ENCODE data around the gene NDRG3.

Gene NDRG3

DNA sequence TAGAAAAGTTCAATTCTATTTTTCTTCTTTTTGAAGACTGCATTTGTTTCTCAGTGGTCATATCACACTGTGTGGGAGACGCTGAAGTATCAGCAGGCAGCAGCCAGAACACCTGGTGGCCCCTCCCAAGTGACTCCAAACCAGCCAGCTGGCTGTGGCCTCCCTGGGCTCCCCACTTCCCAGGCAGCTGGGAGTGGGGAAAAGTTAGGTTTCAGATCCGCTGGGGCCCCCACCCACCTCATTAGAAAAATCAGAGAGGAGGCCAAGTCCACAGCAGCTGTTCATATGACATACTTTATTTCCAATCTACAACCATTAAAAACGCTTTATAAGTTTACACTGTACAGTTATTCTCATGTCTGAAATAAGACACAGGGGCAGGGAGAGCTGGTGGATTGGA is 31.3 kb upstream of the NDRG3 start:
- ChIA-PET CTCF (interaction anchor here (0.7 to 1.4 kb wide), 6 partner anchors 43 to 327 kb away, joined by 3 to 6 read pairs (median 4); no protein-coding TSS in a partner anchor), POLR2A (no interaction called here)
- Histone ChIP-seq H3K9me3 (ENCODE audit: control extremely low read depth in 1 of 5, control insufficient read depth in 4 of 5, insufficient read depth in 2 of 5, low read depth in 1 of 5, low read length in 4 of 5) (no peaks in the 10 kb centered on the region), H3K4me3 (ENCODE audit: control insufficient read depth in 1 of 7, extremely low read depth in 1 of 7, insufficient read depth in 4 of 7, low read depth in 2 of 7, low read length in 6 of 7) (no peak overlapping the region), H3K4me1 (ENCODE audit: control extremely low read depth in 1 of 4, control insufficient read depth in 4 of 4, insufficient read depth in 4 of 4, low read length in 3 of 4) (peaks cover 6 to 14% (median 10%) of the 10 kb centered on the region in 4 experiments), H3K36me3 (ENCODE audit: control insufficient read depth in 4 of 4, insufficient read depth in 4 of 4, low read length in 3 of 4) (no peaks in the 10 kb centered on the region), H3K27ac (ENCODE audit: insufficient read depth in 1 of 2, low read depth in 1 of 2, low read length in 2 of 2, poor library complexity in 1 of 2, severe bottlenecking in 2 of 2) (no peak overlapping the region), H3K27me3 (replicated peaks in 2 of 5; ENCODE audit: control insufficient read depth in 4 of 5, insufficient read depth in 5 of 5, low read length in 4 of 5) (no peaks in the 10 kb centered on the region)
- DNase-seq: no peak
- WGBS (ENCODE audit: insufficient coverage): no CpG with 5 or more reads among the region's 3 CpGs

DNA sequence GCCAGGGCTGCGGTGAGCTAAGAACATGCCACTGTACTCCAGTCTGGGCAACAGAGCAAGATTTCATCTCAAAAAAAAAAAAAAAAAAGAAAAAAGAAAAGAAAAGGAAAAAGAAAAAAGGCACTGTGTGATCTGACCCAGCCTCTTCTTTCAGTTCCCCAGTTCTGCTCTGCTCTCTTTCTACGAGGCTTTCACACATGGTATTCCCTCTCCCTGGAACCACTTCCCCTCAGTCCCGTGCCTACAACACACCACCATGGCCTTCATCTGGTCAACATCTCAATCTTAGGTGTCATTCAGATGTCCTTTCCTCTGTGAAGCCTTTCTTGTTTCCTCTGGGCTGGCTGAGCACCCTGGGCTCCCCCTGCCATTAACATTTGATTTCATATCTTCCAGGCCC is 29.9 kb upstream of the NDRG3 start:
- no peak overlapping the region for H3K4me3 ChIP-seq (ENCODE audit: control insufficient read depth in 1 of 7, extremely low read depth in 1 of 7, insufficient read depth in 4 of 7, low read depth in 2 of 7, low read length in 6 of 7)
- CTCF ChIA-PET: interaction anchor here (1.0 kb wide), 1 partner anchor 20 kb away, joined by 3 read pairs; no protein-coding TSS in a partner anchor
- no peaks in the 10 kb centered on the region for H3K27me3 ChIP-seq (replicated peaks in 2 of 5; ENCODE audit: control insufficient read depth in 4 of 5, insufficient read depth in 5 of 5, low read length in 4 of 5)
- peaks cover 0 to 6% (median under 1%) of the 10 kb centered on the region in 4 experiments for H3K36me3 ChIP-seq (ENCODE audit: control insufficient read depth in 4 of 4, insufficient read depth in 4 of 4, low read length in 3 of 4)
- POLR2A ChIA-PET: no interaction called here
- WGBS (ENCODE audit: insufficient coverage): 94% methylated on average over 2 of the region's 3 CpGs
- H3K9me3 ChIP-seq (ENCODE audit: control extremely low read depth in 1 of 5, control insufficient read depth in 4 of 5, insufficient read depth in 2 of 5, low read depth in 1 of 5, low read length in 4 of 5): no peaks in the 10 kb centered on the region
- DNase-seq: no peak
- peaks cover 6 to 14% (median 10%) of the 10 kb centered on the region in 4 experiments for H3K4me1 ChIP-seq (ENCODE audit: control extremely low read depth in 1 of 4, control insufficient read depth in 4 of 4, insufficient read depth in 4 of 4, low read length in 3 of 4)
- H3K27ac ChIP-seq (ENCODE audit: insufficient read depth in 1 of 2, low read depth in 1 of 2, low read length in 2 of 2, poor library complexity in 1 of 2, severe bottlenecking in 2 of 2): no peak overlapping the region

DNA sequence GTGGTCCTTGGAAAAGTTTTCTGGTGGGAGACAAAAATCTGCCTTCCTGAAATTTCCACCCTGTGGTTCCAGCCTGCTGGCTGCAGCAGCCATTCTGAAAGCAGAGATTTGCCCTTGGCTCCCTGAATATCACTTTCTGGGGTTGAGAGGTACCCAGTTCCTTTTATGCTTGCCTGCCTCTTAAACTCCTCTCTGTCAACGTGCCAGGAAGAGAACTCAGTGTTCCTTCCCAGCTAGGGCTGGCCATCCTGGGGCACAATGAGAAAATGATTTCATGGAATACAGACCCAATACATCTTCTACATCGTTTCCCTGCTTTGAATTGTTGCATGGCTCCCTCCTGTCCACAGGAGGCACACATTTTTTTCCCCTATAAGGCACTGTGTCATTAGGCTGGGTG is 29.3 kb upstream of the NDRG3 start:
- Histone ChIP-seq H3K4me1 (ENCODE audit: control extremely low read depth in 1 of 4, control insufficient read depth in 4 of 4, insufficient read depth in 4 of 4, low read length in 3 of 4) (peaks cover 6 to 14% (median 10%) of the 10 kb centered on the region in 4 experiments), H3K36me3 (ENCODE audit: control insufficient read depth in 4 of 4, insufficient read depth in 4 of 4, low read length in 3 of 4) (peaks cover 0 to 9% (median 3%) of the 10 kb centered on the region in 4 experiments), H3K4me3 (ENCODE audit: control insufficient read depth in 1 of 7, extremely low read depth in 1 of 7, insufficient read depth in 4 of 7, low read depth in 2 of 7, low read length in 6 of 7) (no peak overlapping the region), H3K9me3 (ENCODE audit: control extremely low read depth in 1 of 5, control insufficient read depth in 4 of 5, insufficient read depth in 2 of 5, low read depth in 1 of 5, low read length in 4 of 5) (no peaks in the 10 kb centered on the region), H3K27ac (ENCODE audit: insufficient read depth in 1 of 2, low read depth in 1 of 2, low read length in 2 of 2, poor library complexity in 1 of 2, severe bottlenecking in 2 of 2) (no peak overlapping the region), H3K27me3 (replicated peaks in 2 of 5; ENCODE audit: control insufficient read depth in 4 of 5, insufficient read depth in 5 of 5, low read length in 4 of 5) (no peaks in the 10 kb centered on the region)
- ChIA-PET CTCF (interaction anchor here (0.9 to 2.3 kb wide), 5 partner anchors 11 to 149 kb away, joined by 3 to 14 read pairs (median 8); no protein-coding TSS in a partner anchor), POLR2A (interaction anchor here (0.6 kb wide), 1 partner anchor 164 kb away, joined by 3 read pairs; no protein-coding TSS in a partner anchor)
- 100% methylated on average over 1 of the region's 2 CpGs for WGBS (ENCODE audit: insufficient coverage)
- DNase-seq: no peak

DNA sequence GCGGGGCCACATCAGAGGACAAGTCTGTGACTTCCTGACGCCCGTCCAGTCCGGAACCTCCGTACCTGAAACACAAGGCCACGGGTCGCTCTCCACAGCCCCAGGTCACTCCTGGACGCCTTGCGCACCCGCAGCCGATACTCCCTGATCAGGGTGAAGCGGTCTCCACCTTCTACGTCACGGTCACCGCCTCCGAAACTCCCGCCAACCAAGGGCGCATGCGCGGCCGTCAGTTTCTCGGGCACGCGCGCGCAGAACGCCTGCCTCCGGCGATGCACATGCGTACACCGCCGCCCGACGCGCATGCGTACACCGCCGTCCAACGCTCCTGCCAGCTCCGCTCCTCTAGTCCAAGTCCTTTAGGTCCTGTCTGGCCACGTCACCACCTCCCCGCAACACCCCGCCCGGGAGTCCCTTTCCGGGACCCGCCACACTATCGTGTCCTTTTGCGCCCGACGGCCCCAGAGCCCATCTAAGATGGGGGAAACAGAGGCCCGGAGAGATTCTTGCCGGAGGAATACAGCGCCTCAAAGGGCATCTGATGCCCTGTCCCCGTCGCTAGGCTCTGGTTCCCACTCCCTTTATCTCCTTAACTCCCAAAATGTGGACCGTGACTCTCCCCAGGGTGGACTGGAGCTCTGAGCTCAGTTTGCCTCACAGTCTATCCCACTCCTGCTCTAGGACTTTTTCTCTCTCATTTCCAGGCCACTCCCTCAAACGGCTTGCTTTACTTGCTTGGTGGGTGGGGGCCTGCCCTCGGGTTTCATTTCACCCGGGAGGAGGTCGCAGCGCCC is 27.9 kb upstream of the NDRG3 start, which contains the start of gene DSN1:
Gene DSN1, minus strand, starts transcription at position 167 of the 794 bp plus-strand sequence. CDS start 2,305 bp downstream, outside the sequence.
- no peaks in the 10 kb centered on the region for H3K9me3 ChIP-seq (ENCODE audit: control extremely low read depth in 1 of 5, control insufficient read depth in 4 of 5, insufficient read depth in 2 of 5, low read depth in 1 of 5, low read length in 4 of 5)
- H3K27ac ChIP-seq (ENCODE audit: insufficient read depth in 1 of 2, low read depth in 1 of 2, low read length in 2 of 2, poor library complexity in 1 of 2, severe bottlenecking in 2 of 2): peak within 1 kb of the TSS; percentile 83 to 94
- H3K27me3 ChIP-seq (replicated peaks in 2 of 5; ENCODE audit: control insufficient read depth in 4 of 5, insufficient read depth in 5 of 5, low read length in 4 of 5): no peaks in the 10 kb centered on the region
- H3K4me3 ChIP-seq (ENCODE audit: control insufficient read depth in 1 of 7, extremely low read depth in 1 of 7, insufficient read depth in 4 of 7, low read depth in 2 of 7, low read length in 6 of 7): peak within 1 kb of the TSS; percentile 77 to 98 (median 90)
- POLR2A ChIA-PET: interaction anchor here (1.2 kb wide), 1 partner anchor 18 kb away, joined by 3 read pairs; no protein-coding TSS in a partner anchor
- CTCF ChIA-PET: interaction anchor here (0.6 to 2.3 kb wide), 14 partner anchors 13 to 224 kb away, joined by 3 to 14 read pairs (median 4); no protein-coding TSS in a partner anchor
- H3K36me3 ChIP-seq (ENCODE audit: control insufficient read depth in 4 of 4, insufficient read depth in 4 of 4, low read length in 3 of 4): peaks cover 2 to 19% (median 6%) of the 10 kb centered on the region in 4 experiments
- DNase-seq: peak; percentile 93 to 96 (median 95)
- 0% methylated on average over 55 of the region's 61 CpGs for WGBS (ENCODE audit: insufficient coverage)
- peaks cover 6 to 14% (median 10%) of the 10 kb centered on the region in 4 experiments for H3K4me1 ChIP-seq (ENCODE audit: control extremely low read depth in 1 of 4, control insufficient read depth in 4 of 4, insufficient read depth in 4 of 4, low read length in 3 of 4)

DNA sequence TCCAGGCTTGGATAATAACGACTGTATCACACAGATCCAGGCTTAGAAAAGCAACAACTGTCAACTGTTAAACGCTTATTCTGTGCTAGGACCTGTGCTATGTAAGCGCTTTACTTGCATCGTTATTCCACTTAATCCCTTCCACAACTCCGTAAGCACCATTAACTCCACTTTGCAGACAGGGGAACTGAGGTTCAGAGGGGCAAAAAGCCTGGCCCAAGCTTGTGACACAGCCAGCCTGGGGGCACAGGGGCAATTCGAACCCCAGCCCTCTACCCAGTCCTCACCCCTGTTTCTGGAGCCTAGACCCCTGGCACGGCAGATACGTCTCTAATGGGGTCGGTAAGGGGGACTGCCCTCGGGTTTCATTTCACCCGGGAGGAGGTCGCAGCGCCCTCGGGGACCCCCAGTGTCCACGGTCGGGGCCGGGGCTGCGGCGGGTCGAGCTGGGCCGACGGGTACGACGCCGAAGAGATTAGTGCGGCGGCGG is 27.3 kb upstream of the NDRG3 start:
- Histone ChIP-seq H3K36me3 (ENCODE audit: control insufficient read depth in 4 of 4, insufficient read depth in 4 of 4, low read length in 3 of 4) (peaks cover 2 to 19% (median 6%) of the 10 kb centered on the region in 4 experiments), H3K9me3 (ENCODE audit: control extremely low read depth in 1 of 5, control insufficient read depth in 4 of 5, insufficient read depth in 2 of 5, low read depth in 1 of 5, low read length in 4 of 5) (no peaks in the 10 kb centered on the region), H3K27ac (ENCODE audit: insufficient read depth in 1 of 2, low read depth in 1 of 2, low read length in 2 of 2, poor library complexity in 1 of 2, severe bottlenecking in 2 of 2) (peak overlapping the region in 1 of 2 experiments; percentile 94), H3K4me3 (ENCODE audit: control insufficient read depth in 1 of 7, extremely low read depth in 1 of 7, insufficient read depth in 4 of 7, low read depth in 2 of 7, low read length in 6 of 7) (peak overlapping the region; percentile 77 to 98 (median 90)), H3K27me3 (replicated peaks in 2 of 5; ENCODE audit: control insufficient read depth in 4 of 5, insufficient read depth in 5 of 5, low read length in 4 of 5) (no peaks in the 10 kb centered on the region), H3K4me1 (ENCODE audit: control extremely low read depth in 1 of 4, control insufficient read depth in 4 of 4, insufficient read depth in 4 of 4, low read length in 3 of 4) (peaks cover 6 to 14% (median 10%) of the 10 kb centered on the region in 4 experiments)
- CTCF ChIA-PET: interaction anchor here (0.9 to 2.3 kb wide), 9 partner anchors 14 to 201 kb away, joined by 3 to 14 read pairs (median 6); no protein-coding TSS in a partner anchor
- 3% methylated on average over 26 of the region's 28 CpGs for WGBS (ENCODE audit: insufficient coverage)
- peak in 1 of 3 donors; percentile 10 for DNase-seq
- POLR2A ChIA-PET: interaction anchor here (1.2 kb wide), 1 partner anchor 17 kb away, joined by 3 read pairs; no protein-coding TSS in a partner anchor

DNA sequence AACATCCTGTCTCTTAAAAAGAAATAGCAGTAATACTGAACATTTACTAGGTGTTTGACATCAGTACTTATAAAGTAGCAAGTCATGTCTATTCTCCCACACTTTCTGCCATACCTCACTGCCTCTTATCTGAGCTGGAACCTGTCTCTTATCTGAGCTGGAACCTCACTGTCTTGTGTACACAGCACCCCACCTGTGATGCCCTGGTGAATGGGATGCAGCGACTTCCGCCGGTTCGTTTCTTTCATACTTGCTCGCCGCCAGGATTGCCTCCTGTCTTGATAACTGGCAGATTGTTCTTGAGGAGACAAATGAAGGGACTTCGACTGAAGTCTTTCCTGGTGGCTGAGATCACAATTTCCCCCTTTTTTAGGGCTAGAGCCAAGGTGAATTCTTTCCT is 24.8 kb upstream of the NDRG3 start:
- Histone ChIP-seq H3K27me3 (replicated peaks in 2 of 5; ENCODE audit: control insufficient read depth in 4 of 5, insufficient read depth in 5 of 5, low read length in 4 of 5) (no peaks in the 10 kb centered on the region), H3K36me3 (ENCODE audit: control insufficient read depth in 4 of 4, insufficient read depth in 4 of 4, low read length in 3 of 4) (peaks cover 5 to 27% (median 8%) of the 10 kb centered on the region in 4 experiments), H3K4me1 (ENCODE audit: control extremely low read depth in 1 of 4, control insufficient read depth in 4 of 4, insufficient read depth in 4 of 4, low read length in 3 of 4) (peaks cover 6 to 14% (median 10%) of the 10 kb centered on the region in 4 experiments), H3K4me3 (ENCODE audit: control insufficient read depth in 1 of 7, extremely low read depth in 1 of 7, insufficient read depth in 4 of 7, low read depth in 2 of 7, low read length in 6 of 7) (no peak overlapping the region), H3K27ac (ENCODE audit: insufficient read depth in 1 of 2, low read depth in 1 of 2, low read length in 2 of 2, poor library complexity in 1 of 2, severe bottlenecking in 2 of 2) (no peak overlapping the region), H3K9me3 (ENCODE audit: control extremely low read depth in 1 of 5, control insufficient read depth in 4 of 5, insufficient read depth in 2 of 5, low read depth in 1 of 5, low read length in 4 of 5) (no peaks in the 10 kb centered on the region)
- ChIA-PET CTCF (interaction anchor here (1.3 to 3.4 kb wide), 2 partner anchors 15 to 34 kb away, joined by 3 to 20 read pairs; no protein-coding TSS in a partner anchor), POLR2A (no interaction called here)
- WGBS (ENCODE audit: insufficient coverage): 94% methylated on average over 7 of the region's 7 CpGs
- no peak for DNase-seq
